NCI-H2029 (cell line): Measurements from ENCODE around the gene UBIAD1.

Experiments
- DNase-seq: peaks from one replicate; lab custom pipeline; 2025; lab: John Stamatoyannopoulos, UW

UBIAD1 gene

DNA sequence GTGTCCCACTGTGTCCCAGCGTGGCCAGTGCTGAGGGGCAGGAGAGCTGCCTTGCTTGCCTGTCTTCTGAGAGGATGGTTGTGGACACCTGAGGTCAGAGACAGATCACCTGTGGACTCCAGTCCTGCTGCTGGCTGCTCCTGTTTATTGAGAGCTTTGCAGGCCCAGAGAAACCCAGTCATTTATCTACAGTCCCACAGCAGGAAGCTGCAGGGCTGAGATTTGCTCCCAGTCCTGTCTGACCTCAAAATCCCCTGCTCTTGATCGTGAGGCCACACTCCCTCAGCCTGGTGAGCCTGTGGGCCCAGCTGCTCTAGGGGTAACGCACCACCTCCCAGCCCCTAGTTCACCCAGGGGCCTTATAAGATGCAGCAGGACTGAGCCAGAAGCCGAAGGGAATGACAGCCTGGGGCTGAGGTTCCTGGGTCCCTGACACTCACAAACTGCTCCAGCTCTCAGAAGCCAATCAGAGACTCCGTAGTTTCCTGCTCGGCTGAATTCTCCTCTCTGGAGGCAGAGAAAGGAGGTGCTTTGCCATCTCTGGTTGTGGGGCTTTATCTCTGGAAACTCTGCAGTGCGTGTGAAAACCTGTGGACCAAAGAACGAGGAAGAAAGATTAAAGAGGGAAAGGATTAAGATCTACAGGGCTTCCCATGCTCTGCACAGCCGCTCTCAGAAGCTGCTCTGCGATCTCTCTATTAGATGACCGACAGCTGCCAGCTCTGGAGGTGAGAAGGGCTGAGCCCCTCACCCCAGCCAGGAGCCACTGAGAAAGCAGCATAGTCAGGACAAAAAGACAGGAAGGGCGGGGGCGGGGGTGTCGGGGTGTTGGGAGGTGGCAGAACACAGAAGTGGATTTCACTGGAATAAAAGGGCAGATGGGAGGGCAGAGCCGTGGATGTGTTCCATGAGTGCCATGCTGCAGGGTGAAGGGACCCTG lies 39.1 kb downstream of the UBIAD1 start:
- DNase-seq, result no peak

DNA sequence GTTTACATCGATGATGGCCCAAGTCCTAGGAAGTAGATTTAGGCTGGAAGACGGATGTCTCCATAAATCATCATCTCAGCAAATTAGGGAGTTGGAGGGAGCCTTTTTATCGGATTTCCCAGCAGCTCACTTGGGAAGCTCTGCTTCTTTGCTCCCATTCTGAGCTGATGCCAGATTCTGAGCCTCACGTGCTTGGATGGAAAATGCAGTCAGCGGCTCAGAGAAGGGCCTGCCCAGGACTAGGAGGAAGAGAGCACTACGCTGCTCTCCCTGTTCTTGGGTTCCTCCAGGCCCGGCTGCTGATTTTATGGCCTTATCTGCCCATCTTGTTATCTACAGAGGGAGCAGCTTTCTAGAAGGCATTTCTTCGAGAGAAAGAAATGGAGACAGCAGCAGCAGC lies 42.0 kb downstream of the UBIAD1 start:
- no peak for DNase-seq

DNA sequence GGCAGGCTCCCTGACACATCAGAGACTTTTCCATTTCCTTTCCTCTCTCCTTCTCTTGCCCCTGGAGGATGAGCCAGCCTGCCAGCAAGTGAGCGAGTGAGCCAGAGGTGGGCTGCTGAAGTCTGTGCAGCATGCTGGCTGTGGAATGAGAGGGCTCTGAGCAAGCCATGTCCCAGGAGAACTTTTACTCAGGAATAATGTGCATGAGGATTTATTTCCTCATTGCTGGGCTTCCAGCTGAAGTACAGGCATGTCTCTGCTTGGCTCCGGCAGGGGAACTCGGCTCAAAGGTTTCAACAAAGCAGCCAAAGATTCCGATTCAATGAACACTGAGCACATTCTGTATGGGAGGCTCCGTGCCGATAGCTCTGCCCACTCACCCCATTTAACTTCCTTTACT lies 43.7 kb downstream of the UBIAD1 start:
- DNase-seq, result no peak

DNA sequence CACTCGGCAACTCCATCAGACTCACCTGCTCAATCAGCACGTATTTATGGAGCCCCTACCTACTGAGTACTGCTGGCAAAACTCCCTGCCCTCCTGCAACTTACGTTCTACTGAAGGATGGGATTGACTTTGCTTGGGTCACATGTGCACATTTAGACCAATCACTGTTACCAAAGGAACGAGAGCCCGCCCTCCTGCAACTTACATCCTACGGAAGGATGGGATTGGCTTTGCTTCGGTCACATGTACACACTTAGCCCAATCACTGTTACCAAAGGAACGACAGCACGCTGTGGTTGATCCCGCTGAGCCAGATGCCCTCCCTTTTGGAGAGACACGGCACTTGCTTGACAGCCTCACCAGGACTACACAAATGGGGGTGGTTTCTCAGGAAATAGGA lies 46.0 kb downstream of the UBIAD1 start:
- DNase-seq, result no peak

DNA sequence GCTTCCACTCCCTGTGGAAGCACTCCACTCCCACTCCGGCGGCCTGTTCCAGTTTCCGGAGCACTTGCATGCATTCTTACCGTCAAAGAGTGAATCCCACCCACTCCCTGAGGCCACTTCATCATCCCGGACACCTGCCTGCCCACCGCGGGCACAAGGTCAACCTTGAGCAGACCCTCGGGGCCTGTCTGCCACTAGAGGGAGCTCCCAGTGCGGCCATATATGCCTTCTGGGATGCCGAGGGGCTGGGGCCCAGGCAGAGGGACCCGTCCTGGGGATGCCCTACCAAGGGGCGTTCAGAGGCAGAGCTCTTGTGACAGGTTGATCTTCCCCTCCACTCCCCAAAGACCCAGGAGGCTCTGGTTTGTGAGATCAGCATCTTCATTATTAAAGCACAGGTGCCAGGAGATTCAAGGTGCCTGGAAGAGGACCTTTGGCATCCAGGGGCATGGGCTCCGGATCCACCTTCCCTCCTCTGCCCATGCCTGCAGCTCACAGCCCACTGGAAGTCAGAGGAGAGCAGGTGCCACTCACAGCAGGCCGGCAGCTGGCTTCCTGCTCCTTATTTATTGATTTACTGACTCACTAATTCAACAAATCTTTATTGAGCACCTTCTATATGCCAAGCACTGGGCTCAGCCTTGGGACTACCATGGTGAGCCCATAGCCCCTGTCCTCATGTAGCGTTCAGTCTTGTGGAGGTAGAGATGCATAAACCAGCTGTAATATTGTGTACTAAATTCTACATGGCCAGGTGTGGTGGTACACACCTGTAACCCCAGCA lies 47.3 kb downstream of the UBIAD1 start:
- DNase-seq, result no peak

DNA sequence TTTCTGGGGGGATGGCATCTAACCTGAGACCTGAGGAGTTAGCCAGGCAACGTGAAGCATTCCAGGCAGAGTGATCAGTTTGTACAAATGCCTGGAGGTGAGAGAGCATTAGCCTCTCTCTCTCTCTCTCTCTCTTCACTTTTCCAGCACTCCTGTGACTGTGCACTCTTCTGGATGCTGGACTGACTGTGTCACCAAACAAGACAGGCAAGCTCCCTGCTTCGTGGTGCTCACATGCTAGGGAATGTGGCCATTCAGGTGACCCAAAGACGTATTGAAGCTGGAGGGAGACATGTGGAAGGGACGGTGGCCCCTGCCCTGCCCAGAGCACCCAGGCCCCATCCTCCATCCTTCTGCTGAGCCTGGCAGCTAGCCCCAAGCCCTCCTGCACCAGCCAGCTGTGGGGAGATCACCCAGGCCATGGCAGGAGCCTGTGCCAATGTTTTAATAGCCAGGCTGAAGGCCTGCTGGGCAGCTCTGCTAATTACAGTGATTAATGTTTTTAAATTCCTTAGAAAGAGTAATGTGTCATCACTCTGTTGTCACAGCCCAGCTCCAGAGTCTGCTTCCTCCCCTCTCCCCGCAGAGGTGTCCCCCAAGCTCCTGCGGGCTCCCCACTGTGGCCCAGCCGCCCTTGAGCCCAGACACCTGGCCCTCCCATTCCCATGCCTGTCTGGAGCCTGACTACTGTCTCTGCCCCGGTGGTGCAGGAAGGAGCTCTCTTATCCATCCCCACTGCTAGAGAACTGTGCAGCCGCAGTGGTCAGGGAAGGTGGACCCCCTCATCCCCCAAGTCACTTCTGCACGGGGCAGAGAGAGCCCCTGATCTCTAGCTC lies 48.9 kb downstream of the UBIAD1 start:
- DNase-seq, result no peak

DNA sequence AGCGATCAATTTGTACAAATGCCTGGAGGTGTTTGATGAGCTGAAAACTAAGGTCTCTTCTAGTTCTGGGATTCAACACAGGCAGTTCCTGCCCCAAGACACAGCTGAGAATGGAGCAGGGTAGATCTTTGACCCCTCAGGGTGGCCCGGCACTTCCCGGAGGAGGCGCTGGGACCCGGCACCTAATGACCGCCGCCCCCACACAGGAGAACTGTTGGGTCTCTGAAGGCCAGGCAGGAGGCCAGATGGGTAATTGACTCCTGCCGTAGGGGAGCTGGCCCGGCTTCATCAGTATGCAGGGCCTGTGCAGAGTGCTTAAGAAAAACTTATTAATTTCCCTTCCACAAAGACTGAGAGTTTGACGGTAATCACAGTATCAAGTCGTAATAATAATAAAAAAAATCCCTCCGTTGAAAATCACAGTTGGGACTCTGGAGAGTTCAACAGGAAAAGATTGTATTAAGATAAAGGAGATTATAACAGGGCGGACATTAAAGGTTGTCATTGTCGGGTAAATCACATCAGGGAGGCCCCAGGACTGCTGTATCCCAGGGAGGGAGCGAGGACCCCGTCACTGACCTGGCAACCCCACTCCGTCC lies 51.7 kb downstream of the UBIAD1 start:
- no peak for DNase-seq

DNA sequence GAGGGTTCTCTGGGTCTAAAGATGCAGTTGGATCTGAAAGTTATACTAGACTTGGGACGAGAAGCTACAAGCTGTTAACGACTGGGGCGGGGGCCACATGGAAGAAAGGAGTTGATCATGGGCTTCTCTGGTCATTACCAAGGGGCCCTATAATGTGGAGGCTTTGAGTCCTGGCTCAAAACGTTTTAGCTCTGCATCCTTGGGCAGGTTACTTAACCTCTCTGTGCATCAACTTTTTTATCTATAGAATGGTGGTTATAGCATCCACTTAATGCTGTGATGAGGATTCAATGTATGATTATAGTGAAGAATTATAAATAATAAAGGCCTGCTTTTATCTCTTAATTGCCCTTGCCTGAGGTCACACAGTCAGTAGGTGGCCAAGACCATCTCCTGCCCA lies 53.1 kb downstream of the UBIAD1 start:
- no peak for DNase-seq

DNA sequence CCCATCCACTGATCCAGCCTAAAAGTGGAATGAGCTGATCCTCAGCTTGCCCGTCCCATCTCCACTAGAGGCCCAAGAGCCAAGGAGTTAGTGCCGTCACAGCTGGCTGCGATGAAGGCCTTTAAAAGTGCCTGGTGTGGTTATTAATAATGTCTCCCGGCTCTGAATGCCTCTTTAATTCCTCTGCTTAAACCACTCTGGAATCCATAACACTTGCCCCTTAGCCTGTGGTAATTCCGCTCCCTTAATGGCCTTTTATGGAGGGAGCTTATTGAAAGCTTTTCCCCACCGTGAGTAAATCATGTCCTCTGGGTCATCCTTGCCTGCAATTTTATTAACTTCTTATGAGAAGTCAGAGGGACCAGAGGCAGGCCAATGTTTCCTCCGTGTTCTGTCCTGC lies 55.4 kb downstream of the UBIAD1 start:
- DNase-seq, result no peak

DNA sequence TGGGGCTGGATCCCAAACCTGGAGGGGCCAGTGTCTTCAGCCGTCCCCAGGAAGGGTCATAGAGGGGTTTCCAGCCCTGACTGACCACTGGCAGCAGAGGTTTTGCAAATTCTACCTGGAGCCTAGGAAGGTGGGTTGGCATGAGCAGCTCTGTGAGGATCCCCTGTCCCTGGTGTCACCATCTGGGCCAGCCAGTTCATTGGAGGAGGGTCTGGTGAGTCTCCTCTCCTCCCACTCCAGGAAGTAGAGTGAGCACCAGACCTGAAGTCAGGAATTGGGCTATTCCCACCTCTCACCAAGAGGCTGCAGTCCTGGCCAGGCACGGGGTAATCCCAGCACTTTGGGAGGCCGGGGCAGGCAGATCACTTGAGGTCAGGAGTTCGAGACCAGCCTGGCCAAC lies 57.4 kb downstream of the UBIAD1 start:
- no peak for DNase-seq

DNA sequence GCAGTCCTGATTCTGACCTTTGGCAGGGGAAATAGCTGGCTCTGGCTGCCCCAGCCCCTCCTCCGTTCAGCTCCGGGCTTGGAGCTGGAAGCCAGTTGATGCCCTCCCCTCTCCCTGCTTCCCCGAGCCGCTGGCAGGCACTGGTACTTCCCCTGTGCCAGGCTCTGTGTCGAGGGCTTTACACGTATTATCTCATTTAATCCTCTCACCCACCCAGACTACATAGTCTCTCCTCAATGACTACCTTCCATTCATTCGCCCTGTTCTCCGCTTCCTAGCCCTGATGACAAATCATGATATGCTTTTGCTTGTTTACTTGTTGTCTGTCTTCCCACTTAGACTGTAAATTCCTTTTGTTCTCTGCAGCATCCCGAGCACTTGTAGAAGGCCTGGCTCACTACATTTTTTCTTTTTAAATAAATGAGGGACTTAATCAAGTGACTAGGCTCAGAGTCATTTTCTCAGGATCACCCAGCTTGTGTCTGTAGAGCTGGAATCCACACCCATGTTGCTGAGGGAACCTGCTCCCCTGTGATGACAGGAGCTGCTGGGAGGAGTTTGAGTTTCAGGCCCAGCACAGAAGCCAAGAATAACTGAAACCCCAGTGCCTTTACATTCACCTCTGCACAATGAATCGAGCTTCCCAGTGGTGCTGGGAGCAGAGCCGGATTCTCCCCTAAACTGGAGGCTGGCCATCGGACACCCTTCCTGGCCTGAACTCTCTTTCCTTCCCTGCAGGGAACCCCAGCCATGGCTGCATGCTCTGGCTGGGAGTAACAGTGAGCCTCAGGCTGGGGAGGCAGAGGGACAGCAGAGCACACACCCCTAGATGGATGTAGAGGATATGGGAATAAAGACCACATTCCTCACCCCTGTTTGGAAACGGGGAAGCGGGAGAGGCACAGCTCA lies 58.3 kb downstream of the UBIAD1 start:
- no peak for DNase-seq

DNA sequence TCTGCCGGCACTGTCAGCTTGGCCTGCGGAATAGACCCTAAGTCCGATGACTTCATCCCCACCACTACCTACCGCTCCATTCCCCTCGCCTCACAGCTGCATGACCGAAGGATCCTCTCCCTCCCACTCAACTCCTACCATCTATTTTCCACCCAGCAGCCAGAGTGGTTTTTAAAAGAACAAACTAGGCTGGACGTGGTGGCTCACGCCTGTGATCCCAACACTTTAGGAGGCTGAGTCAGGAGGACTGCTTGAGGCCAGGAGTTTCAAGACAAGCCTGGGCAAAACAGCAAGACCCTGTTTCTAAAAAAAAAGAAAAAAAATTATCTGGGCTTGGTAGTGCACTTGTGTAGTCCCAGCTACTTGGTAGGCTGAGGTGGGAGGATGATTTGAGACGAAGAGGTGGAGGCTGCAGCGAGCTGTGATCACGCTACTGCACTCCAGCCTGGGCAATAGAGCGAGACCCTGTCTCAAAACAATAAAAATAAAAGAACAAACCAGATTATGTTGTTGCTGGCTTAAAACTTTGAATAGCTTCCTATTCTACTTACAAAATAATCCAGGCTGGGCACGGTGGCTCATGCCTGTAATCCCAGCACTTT lies 59.0 kb downstream of the UBIAD1 start:
- no peak for DNase-seq

DNA sequence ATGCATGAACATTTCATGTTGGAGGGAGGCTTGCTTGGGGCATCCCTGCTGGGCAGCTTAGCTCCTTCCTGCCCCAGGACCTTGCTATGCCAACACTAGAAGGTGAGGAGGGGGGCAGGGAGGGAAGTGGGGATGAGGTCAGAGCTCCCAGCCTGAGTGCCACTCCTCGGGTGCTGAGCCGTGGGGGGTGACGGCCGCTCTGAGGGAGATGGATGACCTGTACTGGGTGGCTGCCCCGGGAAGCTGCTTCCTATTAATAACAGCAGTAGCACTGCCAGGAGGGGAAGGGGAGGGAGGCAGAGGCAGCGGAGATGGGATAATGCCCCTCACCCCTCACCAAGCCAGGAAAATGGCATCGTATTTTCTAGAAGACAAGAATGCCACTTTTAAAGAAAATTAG lies 60.6 kb downstream of the UBIAD1 start:
- no peak for DNase-seq

DNA sequence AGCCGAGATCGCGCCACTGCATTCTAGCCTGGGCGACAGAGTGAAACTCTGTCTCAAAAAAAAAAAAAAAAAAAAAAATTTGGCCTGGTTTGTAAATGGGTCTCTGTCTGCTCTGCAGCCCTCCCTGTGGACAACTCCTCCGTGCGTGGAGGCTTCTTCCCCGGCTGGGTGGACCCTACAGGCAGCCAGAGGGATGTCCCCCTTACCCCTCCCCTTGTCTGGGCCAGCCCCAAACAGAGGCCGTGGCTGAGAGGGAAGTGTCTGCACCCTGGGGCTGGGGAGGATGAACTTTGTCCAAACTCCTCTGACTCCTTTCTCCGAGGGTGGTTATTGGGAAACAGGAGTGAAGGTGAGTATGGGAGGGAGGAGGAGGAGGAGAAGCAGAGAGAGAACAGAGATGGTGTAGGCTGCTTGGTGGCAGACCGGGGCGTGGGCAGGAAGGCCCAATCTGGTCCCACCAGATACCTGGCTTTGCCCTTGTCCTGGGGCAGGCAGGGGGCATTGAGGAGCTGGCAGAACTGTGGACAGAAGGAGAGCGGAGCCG lies 61.3 kb downstream of the UBIAD1 start:
- no peak for DNase-seq

DNA sequence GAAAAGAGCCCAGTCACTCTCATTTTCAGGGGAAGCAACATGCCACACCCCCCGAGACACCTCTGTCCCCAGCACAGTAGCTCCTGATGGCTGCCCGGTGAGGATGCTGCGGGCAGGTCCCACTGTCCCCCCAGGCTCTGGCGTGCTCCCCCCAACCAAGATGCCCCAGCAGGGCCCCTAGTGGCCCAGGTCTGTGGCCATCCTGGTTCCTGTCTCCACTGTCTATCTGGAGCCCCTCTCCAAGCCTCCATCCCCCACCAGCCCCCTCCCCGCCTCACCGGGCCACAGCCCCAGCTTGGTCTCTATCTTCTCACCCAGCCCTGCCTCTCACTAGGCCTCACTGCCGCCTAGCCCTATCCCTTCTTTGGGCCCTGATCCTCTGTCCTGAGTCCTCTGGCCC lies 61.8 kb downstream of the UBIAD1 start:
- DNase-seq, result no peak

DNA sequence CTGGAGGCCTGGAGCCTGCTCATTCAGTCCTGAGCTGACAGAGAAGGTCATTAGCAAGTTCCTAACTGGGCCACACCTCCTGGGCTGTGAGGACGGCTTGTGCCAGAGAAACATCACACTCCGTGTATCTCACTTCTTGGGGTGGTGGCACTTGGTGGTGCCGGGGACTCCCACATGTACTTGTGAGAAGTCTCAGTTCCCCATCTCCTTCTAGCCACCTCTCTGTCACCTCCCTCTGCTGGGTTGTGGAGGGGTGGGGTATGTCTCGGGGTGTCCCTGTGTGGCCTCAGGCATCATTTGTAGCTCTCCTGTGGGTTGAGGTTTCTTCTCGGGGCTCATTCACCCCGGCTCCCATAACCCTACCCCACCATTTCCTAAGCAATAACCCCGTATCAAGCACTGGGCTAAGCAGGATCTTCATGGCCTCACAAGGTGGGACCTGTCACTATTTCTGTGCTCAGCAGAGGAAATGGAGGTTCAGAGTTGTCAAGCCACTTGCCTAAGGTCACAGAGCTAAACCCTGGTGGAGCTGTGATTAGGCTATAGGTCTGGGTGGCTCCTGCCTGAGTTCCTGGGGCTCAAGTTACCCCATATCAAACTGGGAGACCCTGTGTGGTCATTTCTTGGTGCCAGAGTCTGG lies 62.5 kb downstream of the UBIAD1 start:
- DNase-seq, result no peak

DNA sequence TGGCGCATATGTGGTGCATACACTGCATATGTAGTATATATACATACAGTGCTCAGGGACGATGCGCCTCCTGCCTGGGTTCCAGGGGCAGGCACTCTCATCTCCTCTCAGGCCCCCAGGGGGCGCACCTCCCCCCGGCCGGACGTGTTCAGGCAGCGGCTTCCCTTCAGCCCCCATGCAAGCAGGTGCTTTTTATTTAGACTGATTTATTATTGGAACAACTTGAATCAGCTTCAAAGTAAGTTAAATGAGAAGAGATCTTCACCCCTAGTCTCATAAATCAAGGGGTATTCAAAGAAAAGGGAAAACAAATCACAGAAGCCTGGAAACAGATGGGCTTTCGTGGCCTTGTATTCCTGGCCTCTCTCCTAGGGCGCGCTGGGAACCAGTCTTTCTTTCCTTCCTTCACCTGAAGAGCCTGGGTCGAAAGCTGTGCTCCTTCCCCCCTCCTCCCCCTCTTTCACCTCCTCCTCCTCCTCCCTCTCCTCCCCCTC lies 64.6 kb downstream of the UBIAD1 start:
- no peak for DNase-seq
